HUES48 (cell line): ENCODE data around the gene ANKRD27.
"Not testable (repeated sequence)": the region's sequence is repeated elsewhere in the genome, so short reads cannot be mapped to it uniquely, and the experiment has no call there.

Source experiments
- H3K27ac ChIP-seq: one replicate; pipeline ENCODE4 v1.7.0; 2013; ENCODE audit warnings: low read depth, low read length, inconsistent platforms
- H3K27me3 ChIP-seq: 2 replicates; pipeline ENCODE4 v1.6.1; 2013; ENCODE audit warnings: mild to moderate bottlenecking, low read length; ENCODE audit not compliant: control insufficient read depth, insufficient read depth
- H3K36me3 ChIP-seq: 2 replicates; pipeline ENCODE4 v1.6.1; 2013; ENCODE audit warnings: low read length; ENCODE audit not compliant: control insufficient read depth, insufficient read depth
- H3K4me1 ChIP-seq: 2 replicates; pipeline ENCODE4 v1.6.1; 2013; ENCODE audit warnings: mild to moderate bottlenecking, low read length; ENCODE audit not compliant: control insufficient read depth, insufficient read depth
- H3K4me3 ChIP-seq: 2 replicates; pipeline ENCODE4 v1.5.1; 2013; ENCODE audit warnings: mild to moderate bottlenecking, low read depth, low read length
- H3K9ac ChIP-seq: 2 replicates; pipeline ENCODE4 v1.6.1; 2013; ENCODE audit warnings: mild to moderate bottlenecking, low read depth, low read length, moderate library complexity
- H3K9me3 ChIP-seq: 2 replicates; pipeline ENCODE4 v1.6.1; 2013; ENCODE audit warnings: low read length; ENCODE audit not compliant: control insufficient read depth, insufficient read depth

Gene ANKRD27

DNA sequence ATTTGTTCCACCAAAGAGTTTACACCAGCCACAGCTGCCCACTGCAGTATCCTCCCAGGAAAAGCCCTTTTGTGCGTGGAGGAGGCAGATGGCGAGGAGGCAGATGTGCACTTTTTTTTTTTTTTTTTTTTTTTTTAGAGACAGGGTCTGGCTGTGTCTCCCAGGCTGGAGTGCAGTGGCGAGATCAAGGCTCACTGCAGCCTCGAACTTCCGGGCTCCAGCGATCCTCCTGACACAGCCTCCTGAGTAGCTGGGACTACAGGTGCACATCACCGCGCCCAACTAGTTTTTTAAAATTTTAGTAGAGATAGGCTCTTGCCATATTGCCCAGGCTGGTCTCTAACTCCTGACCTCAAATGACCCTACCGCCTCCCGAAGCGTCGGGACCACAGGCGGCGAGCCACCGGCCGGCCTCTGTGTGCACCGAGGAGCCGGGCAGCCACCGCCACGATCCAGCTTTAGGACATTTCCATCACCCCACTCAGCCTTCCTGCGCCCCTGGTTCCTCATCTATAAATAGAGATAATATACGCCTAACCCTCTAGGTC is 94.6 kb downstream of the ANKRD27 start:
- H3K36me3 ChIP-seq, result peaks cover 30% of the 10 kb centered on the region
- no peaks in the 10 kb centered on the region for H3K9me3 ChIP-seq
- no peak overlapping the region for H3K9ac ChIP-seq
- H3K4me3 ChIP-seq, result peak overlapping the region; percentile 94
- peaks cover 5% of the 10 kb centered on the region for H3K4me1 ChIP-seq
- H3K27ac ChIP-seq, result no peak overlapping the region
- peaks cover 10% of the 10 kb centered on the region; the same call in 1 of the 2 replicates for H3K27me3 ChIP-seq

DNA sequence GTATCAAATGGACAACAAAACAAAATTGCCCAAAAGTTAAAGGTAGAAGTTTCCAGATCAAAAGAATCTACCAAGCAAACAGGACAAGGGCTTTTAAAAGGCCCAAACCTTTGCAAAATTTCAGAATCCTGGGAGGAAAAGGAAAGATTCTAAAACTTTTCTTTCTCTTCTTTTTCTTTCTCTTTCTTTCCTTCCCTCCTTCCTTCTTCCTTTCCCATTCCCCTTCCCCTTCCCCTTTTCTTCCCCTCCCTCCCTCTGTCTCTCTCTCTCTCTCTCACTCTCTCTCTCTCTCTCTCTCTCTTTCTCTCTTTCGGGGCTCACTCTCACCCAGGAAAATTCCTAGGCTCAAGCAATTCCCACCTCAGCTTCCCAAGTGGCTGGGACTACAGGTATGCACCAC is 98.2 kb downstream of the ANKRD27 start:
- H3K9ac ChIP-seq, result no peak overlapping the region
- H3K36me3 ChIP-seq, result no peaks in the 10 kb centered on the region
- H3K9me3 ChIP-seq, result no peaks in the 10 kb centered on the region
- H3K4me3 ChIP-seq, result no peak overlapping the region
- no peak overlapping the region for H3K27ac ChIP-seq
- H3K4me1 ChIP-seq, result no peaks in the 10 kb centered on the region
- peaks cover 10% of the 10 kb centered on the region; the same call in 1 of the 2 replicates for H3K27me3 ChIP-seq

GRCh38 chr19:32573492-32573794 is 101.5 kb downstream of the ANKRD27 start:
- Histone ChIP-seq H3K9ac (no peak overlapping the region), H3K4me3 (no peak overlapping the region), H3K27me3 (no peaks in the 10 kb centered on the region), H3K4me1 (no peaks in the 10 kb centered on the region), H3K9me3 (no peaks in the 10 kb centered on the region), H3K36me3 (no peaks in the 10 kb centered on the region), H3K27ac (no peak overlapping the region)

GRCh38 chr19:32572700-32573491 is 102.1 kb downstream of the ANKRD27 start:
- H3K36me3 ChIP-seq, H3K9me3 ChIP-seq, H3K27ac ChIP-seq, H3K4me3 ChIP-seq, H3K27me3 ChIP-seq, H3K9ac ChIP-seq, H3K4me1 ChIP-seq: not testable (repeated sequence)

DNA sequence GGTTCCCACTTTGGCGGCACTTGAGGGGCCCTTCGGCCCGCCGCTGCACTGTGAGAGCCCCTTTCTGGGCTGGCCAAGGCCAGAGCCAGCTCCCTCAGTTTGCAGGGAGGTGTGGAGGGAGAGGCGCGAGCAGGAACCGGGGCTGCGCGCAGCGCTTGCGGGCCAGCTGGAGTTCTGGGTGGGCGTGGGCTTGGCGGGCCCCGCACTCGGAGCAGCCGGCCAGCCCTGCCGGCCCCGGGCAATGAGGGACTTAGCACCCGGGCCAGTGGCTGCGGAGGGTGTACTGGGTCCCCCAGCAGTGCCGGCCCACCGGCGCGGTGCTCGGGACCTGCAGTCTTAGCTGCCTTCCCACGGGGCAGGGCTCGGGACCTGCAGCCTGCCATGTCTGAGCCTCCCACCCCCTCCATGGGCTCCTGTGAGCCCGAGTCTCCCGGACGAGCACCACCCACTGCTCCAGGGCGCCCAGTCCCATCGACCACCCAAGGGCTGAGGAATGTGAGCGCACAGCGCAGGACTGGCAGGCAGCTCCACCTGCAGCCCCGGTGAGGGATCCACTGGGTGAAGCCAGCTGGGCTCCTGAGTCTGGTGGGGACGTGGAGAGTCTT is 103.4 kb downstream of the ANKRD27 start:
- not testable (repeated sequence) for H3K27me3 ChIP-seq, H3K9ac ChIP-seq, H3K4me1 ChIP-seq, H3K4me3 ChIP-seq, H3K9me3 ChIP-seq, H3K36me3 ChIP-seq, H3K27ac ChIP-seq

GRCh38 chr19:32570081-32570785 is 104.7 kb downstream of the ANKRD27 start:
- no peak overlapping the region for H3K27ac ChIP-seq
- H3K9me3 ChIP-seq, result no peaks in the 10 kb centered on the region
- no peaks in the 10 kb centered on the region for H3K4me1 ChIP-seq
- no peak overlapping the region for H3K9ac ChIP-seq
- H3K27me3 ChIP-seq, result no peaks in the 10 kb centered on the region
- H3K36me3 ChIP-seq, result no peaks in the 10 kb centered on the region
- H3K4me3 ChIP-seq, result no peak overlapping the region

GRCh38 chr19:32567486-32567885 is 107.5 kb downstream of the ANKRD27 start:
- no peak overlapping the region for H3K4me3 ChIP-seq
- H3K9ac ChIP-seq, result no peak overlapping the region
- H3K4me1 ChIP-seq, result no peaks in the 10 kb centered on the region
- H3K27ac ChIP-seq, result no peak overlapping the region
- no peaks in the 10 kb centered on the region for H3K9me3 ChIP-seq
- H3K27me3 ChIP-seq, result no peaks in the 10 kb centered on the region
- no peaks in the 10 kb centered on the region for H3K36me3 ChIP-seq

- Histone ChIP-seq H3K9me3 (no peaks in the 10 kb centered on the region), H3K9ac (no peak overlapping the region), H3K27ac (no peak overlapping the region)
These were observed 108.6 kb downstream of the ANKRD27 start for GRCh38 chr19:32566246-32566830.

DNA sequence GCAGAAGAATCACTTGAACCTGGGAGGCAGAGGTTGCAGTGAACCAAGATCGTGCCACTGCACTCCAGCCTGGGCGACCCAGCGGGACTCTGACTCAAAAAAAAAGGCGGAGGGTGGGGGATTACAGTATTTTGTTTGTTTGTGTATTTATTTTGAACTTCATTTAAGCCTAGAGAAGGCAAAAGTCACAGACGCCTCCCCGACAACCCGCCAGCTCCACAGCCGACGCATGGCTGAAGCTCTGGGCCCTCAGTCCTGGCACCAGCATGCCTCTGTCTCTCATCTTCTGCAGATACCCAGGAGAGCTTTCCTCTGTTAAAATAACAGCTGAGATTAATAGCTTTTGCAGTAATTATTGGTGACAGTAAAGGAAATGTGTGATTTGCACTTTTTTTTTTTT is 111.2 kb downstream of the ANKRD27 start:
- Histone ChIP-seq H3K36me3 (no peaks in the 10 kb centered on the region), H3K27ac (no peak overlapping the region), H3K9ac (no peak overlapping the region), H3K27me3 (no peaks in the 10 kb centered on the region), H3K4me1 (no peaks in the 10 kb centered on the region), H3K4me3 (no peak overlapping the region), H3K9me3 (no peaks in the 10 kb centered on the region)

More at GRCh38 chr19:32566246-32566830, 108.6 kb downstream of the ANKRD27 start:
- Histone ChIP-seq H3K27me3 (no peaks in the 10 kb centered on the region), H3K4me1 (no peaks in the 10 kb centered on the region), H3K36me3 (no peaks in the 10 kb centered on the region), H3K4me3 (no peak overlapping the region)

DNA sequence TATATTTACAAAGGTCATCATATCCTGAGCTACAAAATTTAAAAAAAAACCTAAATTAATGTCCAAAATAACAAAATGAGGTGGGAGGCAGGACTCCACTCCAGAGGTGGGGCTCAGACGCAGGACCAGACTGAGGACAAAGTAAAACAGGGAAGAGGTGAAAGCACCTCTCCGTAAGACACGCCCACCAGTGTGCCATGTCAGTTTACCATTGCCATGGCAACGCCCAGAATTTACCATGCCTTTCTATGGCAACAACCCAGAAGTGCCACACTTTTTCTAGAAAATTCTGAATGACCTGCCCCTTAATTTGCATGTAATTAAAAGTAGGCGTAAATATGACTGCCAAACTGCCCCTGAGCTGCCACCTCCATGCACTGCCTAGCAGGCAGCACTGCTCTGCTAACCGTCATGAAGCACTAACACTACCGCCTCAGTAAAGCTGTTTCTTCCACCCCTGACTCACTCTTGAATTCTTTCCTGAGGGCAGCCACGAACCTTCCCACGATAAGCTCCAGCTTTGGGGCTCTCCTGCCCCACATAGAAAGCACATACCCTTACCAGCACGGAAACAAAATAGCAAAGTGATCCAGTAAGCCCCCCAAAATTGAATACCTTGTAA is 116.3 kb downstream of the ANKRD27 start:
- Histone ChIP-seq H3K9ac (no peak overlapping the region), H3K4me3 (no peak overlapping the region), H3K27ac (no peak overlapping the region), H3K4me1 (no peaks in the 10 kb centered on the region), H3K9me3 (no peaks in the 10 kb centered on the region), H3K36me3 (no peaks in the 10 kb centered on the region), H3K27me3 (no peaks in the 10 kb centered on the region)
